Breast epithelium (tissue), 3 donors: ENCODE results near the gene DYRK1A.

Experiments
- POLR2AphosphoS5 ChIP-seq, 3 donors: sonication (generic); formaldehyde crosslinking; IDR thresholded peaks; one replicate each; pipeline ENCODE4 v1.6.1; 2017; ENCODE audit warnings: antibody characterized with exemption in 3 of 3
- TF ChIP-seq, protein P1 (sequence below), 3 donors: fragments of 450-650 bp; IDR thresholded peaks; one replicate each; pipeline ENCODE4 v1.5.1; 2016 to 2017; ENCODE audit warnings: antibody characterized with exemption in 3 of 3, mild to moderate bottlenecking in 3 of 3, moderate library complexity in 3 of 3

DNA sequence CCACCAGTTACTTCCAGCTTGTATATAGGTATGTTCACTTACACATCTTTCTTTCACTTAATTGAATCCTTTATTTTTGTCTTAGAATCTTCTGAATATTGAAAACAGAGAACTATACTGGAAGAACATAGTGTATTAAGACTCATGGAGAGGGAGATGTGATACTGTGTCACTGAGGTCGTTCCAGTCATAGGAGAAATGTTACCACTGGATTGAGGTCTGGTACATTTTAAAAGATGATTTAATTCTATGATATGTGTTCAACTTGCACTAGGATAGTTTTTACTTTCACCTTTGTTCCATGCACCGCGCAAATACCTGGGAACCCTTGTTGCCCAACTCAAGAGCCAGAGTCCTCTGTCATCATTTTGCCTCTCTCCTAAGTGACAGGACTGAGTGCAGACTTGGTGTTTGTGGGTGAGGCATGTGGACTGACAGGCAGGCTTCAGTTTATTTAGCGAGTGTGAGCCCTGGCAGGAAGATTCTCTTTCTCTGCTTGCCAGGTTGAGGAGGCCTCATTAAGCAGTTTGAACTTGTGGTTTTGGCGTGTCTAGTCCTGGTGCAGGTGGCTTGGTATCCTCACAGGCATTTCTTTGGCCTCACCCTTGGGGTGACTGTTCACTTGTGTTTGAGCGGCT, 63.7 kb downstream of the DYRK1A start:
- TF ChIP-seq, protein P1, sequence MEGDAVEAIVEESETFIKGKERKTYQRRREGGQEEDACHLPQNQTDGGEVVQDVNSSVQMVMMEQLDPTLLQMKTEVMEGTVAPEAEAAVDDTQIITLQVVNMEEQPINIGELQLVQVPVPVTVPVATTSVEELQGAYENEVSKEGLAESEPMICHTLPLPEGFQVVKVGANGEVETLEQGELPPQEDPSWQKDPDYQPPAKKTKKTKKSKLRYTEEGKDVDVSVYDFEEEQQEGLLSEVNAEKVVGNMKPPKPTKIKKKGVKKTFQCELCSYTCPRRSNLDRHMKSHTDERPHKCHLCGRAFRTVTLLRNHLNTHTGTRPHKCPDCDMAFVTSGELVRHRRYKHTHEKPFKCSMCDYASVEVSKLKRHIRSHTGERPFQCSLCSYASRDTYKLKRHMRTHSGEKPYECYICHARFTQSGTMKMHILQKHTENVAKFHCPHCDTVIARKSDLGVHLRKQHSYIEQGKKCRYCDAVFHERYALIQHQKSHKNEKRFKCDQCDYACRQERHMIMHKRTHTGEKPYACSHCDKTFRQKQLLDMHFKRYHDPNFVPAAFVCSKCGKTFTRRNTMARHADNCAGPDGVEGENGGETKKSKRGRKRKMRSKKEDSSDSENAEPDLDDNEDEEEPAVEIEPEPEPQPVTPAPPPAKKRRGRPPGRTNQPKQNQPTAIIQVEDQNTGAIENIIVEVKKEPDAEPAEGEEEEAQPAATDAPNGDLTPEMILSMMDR (IDR thresholded peaks at IDR 0.05) = no peak
- peak in 1 of 3 donors; percentile 11 for TF ChIP-seq POLR2AphosphoS5 (IDR thresholded peaks at IDR 0.05)
